Karpas-422 (cell line): ENCODE results near the gene ADGRA1. TPM values are rescaled to one million over a fixed set of nuclear protein-coding genes. Genes with fewer than 3 reads are reported as not detected.

Experiments used
- total RNA-seq: library from RNA; depleted of rRNA; stranded (reverse); fragments of >200 nt; shearing (Covaris generic); gene quantifications from 2 replicates; pipeline ENCODE4 v1.2.3, GENCODE V29; 2014; ENCODE audit warnings: low replicate concordance; rRNA removed

ADGRA1 gene
- total RNA-seq, 1 experiment from 2014 or later = not detected

Other genes with a start within 250 kb of the ADGRA1 start
- 0.22 and 1.5 TPM in 2 replicates for gene CFAP46, start 145.4 kb upstream of the ADGRA1 start, total RNA-seq
- not detected in 2 replicates for gene KNDC1, start 72.3 kb downstream of the ADGRA1 start, total RNA-seq
- gene UTF1, start 142.3 kb downstream of the ADGRA1 start, total RNA-seq = not detected in 2 replicates
- gene VENTX, start 149.9 kb downstream of the ADGRA1 start, total RNA-seq = not detected in 2 replicates
- gene ADAM8, start 188.9 kb downstream of the ADGRA1 start, total RNA-seq = 0.71 and 3.8 TPM in 2 replicates
- 21.4 and 29.5 TPM in 2 replicates for gene TUBGCP2, start 220.9 kb downstream of the ADGRA1 start, total RNA-seq
- gene ZNF511, start 221.0 kb downstream of the ADGRA1 start, total RNA-seq = 14.0 and 38.6 TPM in 2 replicates
- gene CALY, start 249.0 kb downstream of the ADGRA1 start, total RNA-seq = not detected in 2 replicates